OCI-LY3 (cell line): ENCODE results near the gene ZNF280B.
"Not testable (repeated sequence)": the region's sequence is repeated elsewhere in the genome, so short reads cannot be mapped to it uniquely, and the experiment has no call there.

Experiments used
- H2AFZ ChIP-seq: fragments of 200-600, 300-600 bp; shearing (Covaris generic); 2 replicates; pipeline ENCODE4 v1.6.0; 2014; ENCODE audit warnings: antibody characterized with exemption, low read depth, low read length
- H3K27ac ChIP-seq: fragments of 200-600, 300-600 bp; sonication (generic); 2 replicates; pipeline ENCODE4 v1.5.1; 2014; ENCODE audit warnings: mild to moderate bottlenecking, low read length, moderate library complexity, mixed read lengths
- H3K27me3 ChIP-seq: fragments of 200-600, 300-600 bp; sonication (generic); 2 replicates; pipeline ENCODE4 v1.6.1; 2014; ENCODE audit warnings: low read depth, low read length, mixed read lengths
- H3K36me3 ChIP-seq: fragments of 200-600, 300-600 bp; sonication (generic); replicated peaks from 2 replicates; pipeline ENCODE3; 2014; ENCODE audit warnings: low read depth, low read length, mixed read lengths
- H3K4me1 ChIP-seq: fragments of 300-600, 200-600 bp; sonication (generic); 2 replicates; pipeline ENCODE4 v1.6.1; 2014; ENCODE audit warnings: low read length, mixed read lengths
- H3K4me2 ChIP-seq: fragments of 200-600, 300-600 bp; sonication (generic); 2 replicates; pipeline ENCODE4 v1.6.1; 2014; ENCODE audit warnings: low read length, mixed read lengths
- H3K4me3 ChIP-seq: fragments of 300-600, 200-600 bp; sonication (generic); 2 replicates; pipeline ENCODE4 v1.5.1; 2014; ENCODE audit warnings: antibody characterized with exemption, mild to moderate bottlenecking, low read length, moderate library complexity
- H3K79me2 ChIP-seq: fragments of 300-600, 200-600 bp; shearing (Covaris generic); 2 replicates; pipeline ENCODE4 v1.6.1; 2014; ENCODE audit warnings: mild to moderate bottlenecking, low read length, mixed read lengths
- H3K9ac ChIP-seq: fragments of 300-600, 200-600 bp; shearing (Covaris generic); 2 replicates; pipeline ENCODE4 v1.6.0; 2014; ENCODE audit warnings: mild to moderate bottlenecking, low read length, moderate library complexity
- H3K9me3 ChIP-seq: fragments of 200-600, 300-600 bp; shearing (Covaris generic); 2 replicates; pipeline ENCODE4 v1.6.1; 2014; ENCODE audit warnings: low read length, mixed read lengths; ENCODE audit not compliant: insufficient read depth
- H4K20me1 ChIP-seq: fragments of 200-600, 300-600 bp; sonication (generic); 2 replicates; pipeline ENCODE4 v1.6.1; 2016; ENCODE audit warnings: low read length, mixed read lengths; ENCODE audit not compliant: insufficient read depth
- EZH2phosphoT487 ChIP-seq: fragments of 200-600 bp; shearing (Covaris generic); IDR thresholded peaks from 2 replicates; pipeline ENCODE4 v1.6.1; 2018; ENCODE audit warnings: antibody characterized with exemption, mixed run types, low read depth
- TF ChIP-seq, protein P1 (sequence below): fragments of 200-600, 300-600 bp; sonication (generic); IDR thresholded peaks from 2 replicates; pipeline ENCODE4 v1.5.1; 2014; ENCODE audit warnings: antibody characterized with exemption, low read length, low read depth

The ZNF280B gene

DNA sequence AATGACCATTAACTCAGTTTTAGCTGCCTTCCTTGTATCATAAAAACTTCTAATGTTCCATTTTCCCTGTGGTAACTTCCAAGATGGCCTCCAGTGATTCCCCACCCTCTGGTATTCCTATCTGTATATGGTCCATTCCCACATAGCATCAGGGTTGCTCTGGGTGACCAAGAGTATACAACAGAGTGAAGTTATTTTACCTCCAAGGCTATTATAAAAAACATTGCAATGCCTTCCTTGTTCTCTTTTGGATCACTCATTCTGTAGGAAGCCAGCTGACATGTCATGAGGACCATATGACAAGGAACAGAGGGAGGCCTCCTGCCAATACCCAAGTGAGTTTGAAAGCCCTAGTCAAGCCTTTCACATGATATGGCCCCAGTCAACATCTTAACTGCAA lies 30.1 kb downstream of the ZNF280B start:
- TF ChIP-seq, protein P1, sequence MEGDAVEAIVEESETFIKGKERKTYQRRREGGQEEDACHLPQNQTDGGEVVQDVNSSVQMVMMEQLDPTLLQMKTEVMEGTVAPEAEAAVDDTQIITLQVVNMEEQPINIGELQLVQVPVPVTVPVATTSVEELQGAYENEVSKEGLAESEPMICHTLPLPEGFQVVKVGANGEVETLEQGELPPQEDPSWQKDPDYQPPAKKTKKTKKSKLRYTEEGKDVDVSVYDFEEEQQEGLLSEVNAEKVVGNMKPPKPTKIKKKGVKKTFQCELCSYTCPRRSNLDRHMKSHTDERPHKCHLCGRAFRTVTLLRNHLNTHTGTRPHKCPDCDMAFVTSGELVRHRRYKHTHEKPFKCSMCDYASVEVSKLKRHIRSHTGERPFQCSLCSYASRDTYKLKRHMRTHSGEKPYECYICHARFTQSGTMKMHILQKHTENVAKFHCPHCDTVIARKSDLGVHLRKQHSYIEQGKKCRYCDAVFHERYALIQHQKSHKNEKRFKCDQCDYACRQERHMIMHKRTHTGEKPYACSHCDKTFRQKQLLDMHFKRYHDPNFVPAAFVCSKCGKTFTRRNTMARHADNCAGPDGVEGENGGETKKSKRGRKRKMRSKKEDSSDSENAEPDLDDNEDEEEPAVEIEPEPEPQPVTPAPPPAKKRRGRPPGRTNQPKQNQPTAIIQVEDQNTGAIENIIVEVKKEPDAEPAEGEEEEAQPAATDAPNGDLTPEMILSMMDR = no peak
- TF ChIP-seq EZH2phosphoT487 = no peak
- Histone ChIP-seq H3K27me3 (no peaks in the 10 kb centered on the region), H3K27ac (no peak overlapping the region)

DNA sequence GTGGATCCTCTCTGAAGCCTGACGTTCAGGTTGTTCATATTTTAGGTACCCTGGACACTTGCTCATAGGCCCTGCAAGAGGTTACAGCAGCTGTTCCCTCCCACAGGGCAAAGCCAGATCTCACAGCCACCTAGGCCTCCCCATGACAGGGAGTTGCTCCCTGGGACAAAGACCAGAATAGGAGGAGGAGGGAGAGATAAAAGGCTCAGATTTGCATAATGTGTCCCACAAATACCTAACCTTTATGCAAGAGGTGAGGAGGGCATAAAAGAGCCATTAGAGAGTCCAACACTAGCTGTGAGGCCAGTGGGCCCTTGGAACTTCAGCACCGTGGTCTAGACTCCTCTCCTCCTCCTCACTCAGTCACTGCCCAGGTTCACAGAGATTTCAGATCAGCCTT lies 33.8 kb downstream of the ZNF280B start:
- H4K20me1 ChIP-seq = no peaks in the 10 kb centered on the region
- H3K4me2 ChIP-seq = no peak overlapping the region
- H3K9ac ChIP-seq = no peak overlapping the region
- TF ChIP-seq EZH2phosphoT487 = no peak
- TF ChIP-seq, protein P1 = no peak
- no peak overlapping the region for H2AFZ ChIP-seq
- no peak overlapping the region for H3K4me3 ChIP-seq
- no peaks in the 10 kb centered on the region for H3K4me1 ChIP-seq
- H3K9me3 ChIP-seq = no peaks in the 10 kb centered on the region
- H3K36me3 ChIP-seq = no peaks in the 10 kb centered on the region
- H3K27ac ChIP-seq = no peak overlapping the region
- H3K79me2 ChIP-seq = no peaks in the 10 kb centered on the region
- no peaks in the 10 kb centered on the region for H3K27me3 ChIP-seq

More for the DNA sequence above, 30.1 kb downstream of the ZNF280B start:
- Histone ChIP-seq H4K20me1 (no peaks in the 10 kb centered on the region), H3K4me2 (no peak overlapping the region), H3K9ac (no peak overlapping the region), H3K79me2 (no peaks in the 10 kb centered on the region), H3K4me3 (no peak overlapping the region), H3K36me3 (no peaks in the 10 kb centered on the region), H3K9me3 (no peaks in the 10 kb centered on the region), H3K4me1 (no peaks in the 10 kb centered on the region), H2AFZ (no peak overlapping the region)

- H4K20me1 ChIP-seq, H3K4me2 ChIP-seq, H3K4me3 ChIP-seq, H3K9ac ChIP-seq, H3K9me3 ChIP-seq, H3K79me2 ChIP-seq, H3K36me3 ChIP-seq, H3K4me1 ChIP-seq, H3K27me3 ChIP-seq, H3K27ac ChIP-seq, H2AFZ ChIP-seq: not testable (repeated sequence)
These were observed 37.4 kb downstream of the ZNF280B start for GRCh38 chr22:22471104-22471503.

- Histone ChIP-seq H4K20me1 (no peaks in the 10 kb centered on the region), H3K27ac (no peak overlapping the region), H3K4me3 (no peak overlapping the region), H3K9ac (no peak overlapping the region), H3K27me3 (peaks cover 7% of the 10 kb centered on the region; the same call in 1 of the 2 replicates), H3K9me3 (no peaks in the 10 kb centered on the region), H3K4me1 (no peaks in the 10 kb centered on the region), H2AFZ (no peak overlapping the region), H3K4me2 (no peak overlapping the region), H3K36me3 (no peaks in the 10 kb centered on the region), H3K79me2 (no peaks in the 10 kb centered on the region)
- no peak for TF ChIP-seq EZH2phosphoT487
- TF ChIP-seq, protein P1 = no peak
These were observed 39.0 kb downstream of the ZNF280B start for GRCh38 chr22:22469527-22469926.

DNA sequence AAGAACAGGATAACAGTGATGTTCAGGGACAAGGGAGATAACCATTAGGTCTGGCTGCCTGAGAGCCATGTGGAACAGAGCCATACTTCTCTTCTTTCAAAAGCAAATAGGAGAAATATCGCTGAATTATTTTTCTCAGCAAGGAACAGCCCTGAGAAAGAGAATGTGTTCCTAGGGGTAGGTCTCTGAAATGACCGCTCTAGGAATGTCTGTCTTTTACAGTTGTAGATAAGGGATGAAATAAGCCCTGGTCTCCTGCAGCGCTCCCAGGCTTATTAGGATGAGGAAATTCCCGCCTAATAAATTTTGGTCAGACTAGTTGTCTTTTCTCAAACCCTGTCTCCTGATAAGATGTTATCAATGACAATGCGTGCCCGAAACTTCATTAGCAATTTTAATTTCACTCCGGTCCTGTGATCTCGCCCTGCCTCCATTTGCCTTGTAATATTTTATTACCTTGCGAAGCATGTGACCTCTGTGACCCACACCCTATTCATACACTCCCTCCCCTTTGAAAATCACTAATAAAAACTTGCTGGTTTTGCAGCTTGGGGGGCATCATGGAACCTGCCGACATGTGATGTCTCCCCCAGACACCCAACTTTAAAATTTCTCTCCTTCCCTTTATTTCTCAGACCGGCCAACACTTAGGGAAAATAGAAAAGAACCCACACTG lies 39.6 kb downstream of the ZNF280B start:
- H3K4me2 ChIP-seq, H3K9ac ChIP-seq, H4K20me1 ChIP-seq, H3K27ac ChIP-seq, H3K36me3 ChIP-seq, H3K4me3 ChIP-seq, H3K27me3 ChIP-seq, H2AFZ ChIP-seq, H3K79me2 ChIP-seq, H3K9me3 ChIP-seq, H3K4me1 ChIP-seq: not testable (repeated sequence)
